Amniotic stem cell (primary cell): Measurements from ENCODE around the gene ADD1.

Experiments used
- DNase-seq: peaks from one replicate; lab custom pipeline; 2025; lab: John Stamatoyannopoulos, UW

ADD1 gene

DNA sequence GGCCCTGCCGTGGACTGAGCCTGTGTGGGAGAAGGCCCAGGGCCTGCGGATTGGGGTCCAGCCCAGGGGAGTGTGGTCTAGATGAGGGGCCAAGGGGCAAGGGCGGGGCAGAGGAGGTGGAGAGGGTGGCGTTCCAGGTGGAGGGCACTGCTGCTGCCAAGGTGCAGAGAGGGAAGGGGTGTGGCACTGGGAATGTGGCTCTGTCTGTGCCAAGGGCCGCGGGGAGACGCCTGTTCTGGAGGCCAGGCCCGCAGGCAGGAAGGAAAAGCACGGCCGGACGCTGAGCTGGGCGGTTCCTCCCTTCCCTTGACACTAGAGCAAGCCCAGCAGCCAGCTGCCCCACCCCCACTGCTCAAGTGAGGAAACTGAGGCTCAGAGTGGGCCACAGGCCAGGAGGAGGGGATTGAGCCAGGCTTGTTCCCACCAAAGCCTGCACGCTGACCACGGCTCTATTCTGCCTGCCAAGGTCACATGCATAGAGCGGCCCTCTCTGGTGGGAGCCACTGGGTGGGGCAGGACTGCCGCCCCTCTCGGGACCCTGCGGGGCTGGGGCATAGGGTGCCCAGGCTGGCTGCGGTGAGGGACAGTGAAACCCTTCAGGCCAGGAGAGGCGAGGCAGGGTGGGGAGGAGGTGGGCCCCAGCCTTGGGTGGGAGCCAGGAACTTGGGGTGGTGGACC is 37.8 kb upstream of the ADD1 start:
- no peak for DNase-seq

DNA sequence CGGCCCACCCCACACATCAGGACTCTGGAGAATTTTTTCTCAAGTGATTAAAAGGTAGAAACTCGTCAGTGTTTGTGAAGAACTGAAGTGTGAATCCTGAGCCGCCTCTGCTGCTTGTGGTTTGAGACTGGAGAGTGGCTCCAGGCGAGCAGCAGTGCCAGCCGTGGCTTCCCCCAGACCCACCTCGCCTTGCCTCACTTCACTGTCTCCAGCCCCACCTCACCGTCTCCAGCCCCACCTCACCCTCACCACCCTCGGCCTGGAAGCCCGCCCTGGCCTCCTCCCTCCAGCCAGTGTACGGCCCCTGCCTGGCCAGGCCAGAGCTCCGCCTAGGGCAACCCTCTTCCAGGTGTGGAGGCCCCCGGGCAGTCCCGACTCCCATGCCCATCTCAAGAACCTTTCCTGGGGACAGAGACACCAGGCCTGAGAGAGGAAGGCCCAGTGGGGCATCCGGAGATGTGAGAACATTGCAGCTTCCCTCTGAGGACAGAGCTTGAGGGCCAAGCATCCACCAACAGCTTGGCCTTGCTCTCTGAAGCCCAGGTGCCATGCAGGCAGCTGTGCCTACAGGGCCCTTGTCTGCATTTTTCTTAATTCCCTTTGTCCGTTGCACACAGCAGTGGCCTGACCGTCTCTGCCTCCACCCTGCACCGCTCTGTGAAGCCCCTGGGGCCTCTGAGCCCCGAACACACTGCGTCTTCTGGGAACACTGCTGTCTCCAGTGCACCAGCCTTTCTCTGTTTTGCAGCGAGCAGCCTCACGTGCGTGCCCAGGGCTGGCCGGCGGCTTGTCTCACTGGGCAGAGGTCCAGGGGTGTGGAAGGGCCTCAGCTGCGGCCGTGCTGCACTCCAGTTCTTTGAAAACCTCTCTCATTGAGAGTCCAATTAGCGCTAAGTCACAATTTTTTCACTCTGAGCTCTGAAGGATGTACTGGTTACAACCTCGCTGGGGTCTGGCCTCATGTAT is 37.0 kb upstream of the ADD1 start:
- DNase-seq = no peak

DNA sequence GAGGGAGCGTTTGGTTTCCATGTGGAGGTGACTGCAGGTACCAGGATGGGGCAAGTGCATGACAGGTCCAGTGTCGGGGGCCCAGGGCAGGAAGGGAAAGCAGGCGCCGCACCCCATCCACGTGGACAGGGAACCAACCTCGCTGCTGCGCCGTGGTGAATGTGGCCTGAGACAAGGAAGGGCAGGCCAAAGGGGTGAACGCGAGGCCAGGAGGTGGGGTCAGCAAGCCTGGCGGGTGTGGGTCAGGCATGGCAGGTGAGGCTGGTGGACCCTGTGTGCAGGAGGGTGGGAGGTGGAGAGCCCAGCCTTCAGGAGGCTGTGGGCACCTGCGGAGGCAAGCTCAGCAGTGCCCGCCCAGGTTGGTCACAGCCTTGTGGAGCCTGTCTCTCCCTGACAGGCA is 36.1 kb upstream of the ADD1 start:
- no peak for DNase-seq

DNA sequence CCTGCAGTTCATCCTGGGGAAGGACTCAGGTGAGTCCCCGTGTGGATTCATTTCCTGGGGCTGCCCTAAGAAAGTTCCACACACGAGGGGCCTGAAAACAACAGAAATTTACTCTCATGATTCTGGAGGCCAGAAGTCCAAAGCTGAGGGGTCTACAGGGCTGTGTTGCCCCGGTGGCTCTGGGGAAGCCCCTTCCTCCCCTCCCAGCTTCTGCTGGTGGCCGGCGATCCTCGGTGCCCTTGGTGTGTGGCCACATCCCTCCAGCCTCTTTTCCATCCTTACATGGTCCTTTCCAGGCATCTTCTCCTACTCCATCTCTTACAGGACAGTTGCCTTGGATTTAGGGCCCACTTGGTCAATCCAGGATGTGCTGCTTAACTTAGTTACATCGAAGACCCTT is 35.6 kb upstream of the ADD1 start:
- DNase-seq = no peak

DNA sequence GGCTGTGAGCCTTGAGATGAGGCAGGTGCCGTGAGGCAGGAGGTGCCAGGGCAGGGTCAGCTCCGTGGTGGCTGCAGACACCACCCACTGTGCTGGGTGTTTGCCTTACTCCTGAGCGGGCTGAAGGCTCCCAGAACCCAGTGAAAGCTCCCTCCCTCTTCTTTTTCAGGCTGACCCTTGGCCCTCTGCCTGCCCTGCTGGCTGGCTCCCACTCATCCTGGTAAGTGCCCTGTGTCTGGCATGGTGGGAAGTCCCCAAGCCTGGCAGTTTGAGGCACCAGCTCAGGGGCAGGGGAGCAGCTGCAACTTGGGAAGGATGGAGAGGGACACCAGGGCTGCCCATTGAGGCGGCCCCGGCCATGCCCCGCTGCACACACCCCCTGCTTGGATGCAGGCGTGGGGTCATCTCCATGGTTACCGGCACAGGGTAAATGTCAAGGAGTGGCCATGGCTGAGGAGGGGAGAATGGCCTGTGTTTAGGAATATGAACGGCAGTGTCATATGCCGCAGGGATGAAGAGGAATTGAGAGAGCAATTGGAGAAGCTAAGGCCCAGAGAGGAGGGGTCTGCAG is 33.9 kb upstream of the ADD1 start:
- no peak for DNase-seq

DNA sequence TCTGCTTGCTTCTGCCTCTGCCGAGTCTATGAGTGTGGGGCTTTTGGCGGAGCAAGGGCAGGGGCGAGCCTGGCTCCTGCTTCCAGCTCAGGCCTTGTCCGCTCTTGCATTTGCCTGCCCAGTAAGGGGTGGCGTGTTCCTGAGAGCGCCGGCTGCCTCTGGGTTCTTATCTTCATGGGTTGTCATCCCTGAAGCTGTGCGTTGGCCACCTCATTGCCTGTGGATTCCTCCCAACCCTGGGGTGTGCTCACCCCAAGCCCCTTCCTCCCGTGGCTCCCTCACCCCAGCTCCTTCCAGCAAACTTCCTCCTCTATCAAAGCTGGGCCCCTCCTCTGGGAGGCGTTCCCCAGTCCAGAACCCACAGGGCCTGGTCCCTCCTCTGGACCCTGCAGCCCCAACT is 33.3 kb upstream of the ADD1 start:
- DNase-seq = no peak

DNA sequence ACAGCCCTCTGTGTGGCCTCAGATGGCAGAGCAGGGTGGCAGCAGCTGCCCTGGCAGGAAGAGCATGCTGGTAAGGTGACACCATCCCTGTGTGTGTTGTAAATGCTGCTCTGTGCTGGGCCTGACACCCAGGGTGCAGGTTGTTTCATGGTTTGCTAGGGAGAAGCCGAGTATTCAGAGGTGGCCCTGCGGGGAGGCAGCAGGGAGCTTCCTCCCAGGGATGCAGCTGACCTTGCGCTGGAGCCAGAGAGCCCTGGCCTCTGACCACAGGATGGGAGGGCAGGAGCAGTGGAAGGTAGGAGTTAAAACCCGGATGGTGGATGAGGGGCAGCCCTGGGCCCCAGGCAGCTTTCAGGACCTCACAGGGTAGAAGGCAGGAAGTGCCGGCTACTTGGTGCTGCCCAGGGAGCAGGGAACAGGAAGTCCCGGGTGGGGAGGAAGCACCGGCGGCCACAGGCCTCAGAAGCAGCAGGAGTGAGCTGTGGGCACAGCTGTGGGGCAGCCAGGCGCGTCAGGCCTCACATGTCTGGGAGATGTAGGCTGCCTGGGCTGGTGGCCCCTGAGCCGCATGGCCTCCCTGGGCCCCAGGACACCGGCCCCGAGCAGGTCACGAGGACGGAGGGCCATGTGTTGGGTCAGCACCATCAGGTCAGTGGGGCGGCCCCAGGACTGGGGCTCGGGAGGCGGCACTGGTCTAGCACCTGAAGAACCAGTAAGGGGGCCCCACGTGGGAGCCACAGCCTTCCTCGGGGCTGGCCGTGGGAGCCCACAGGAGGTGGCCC is 31.6 kb upstream of the ADD1 start:
- DNase-seq = no peak

DNA sequence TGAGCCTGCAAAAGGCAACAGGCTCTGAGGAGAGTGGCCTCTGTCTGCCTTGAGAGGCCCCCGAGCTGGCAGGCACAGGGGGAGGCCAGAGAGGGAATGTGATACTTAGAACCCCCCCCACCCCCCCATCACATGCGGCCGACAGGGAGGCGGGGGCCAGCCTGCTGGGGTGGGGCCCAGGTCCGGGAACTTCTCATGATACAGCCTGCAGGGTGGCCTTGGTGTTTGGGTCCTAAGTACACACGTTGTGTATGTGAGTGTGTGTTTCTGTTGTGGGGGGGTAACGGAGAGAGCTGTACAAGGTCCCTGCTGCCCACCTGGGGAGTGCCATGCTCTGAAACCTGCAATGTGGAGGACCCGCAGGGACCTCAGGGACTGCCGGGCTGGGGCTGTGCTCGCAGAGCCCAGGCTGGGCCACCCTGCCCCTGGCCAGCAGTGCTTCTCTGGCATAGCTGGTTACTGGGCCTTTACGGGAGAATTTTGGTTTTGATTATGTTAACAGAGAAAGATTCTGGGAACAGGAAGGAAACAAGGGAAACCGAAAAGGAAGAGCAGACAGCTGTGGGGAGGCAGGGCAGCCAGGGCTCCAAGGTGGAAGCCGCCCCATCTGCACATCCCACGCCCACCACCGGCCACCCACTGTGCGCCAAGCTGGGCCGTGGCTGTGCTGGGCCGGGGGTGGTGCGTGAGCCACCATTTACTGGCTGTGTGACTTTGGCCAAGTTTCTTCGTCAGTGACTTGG is 30.9 kb upstream of the ADD1 start:
- DNase-seq = no peak

DNA sequence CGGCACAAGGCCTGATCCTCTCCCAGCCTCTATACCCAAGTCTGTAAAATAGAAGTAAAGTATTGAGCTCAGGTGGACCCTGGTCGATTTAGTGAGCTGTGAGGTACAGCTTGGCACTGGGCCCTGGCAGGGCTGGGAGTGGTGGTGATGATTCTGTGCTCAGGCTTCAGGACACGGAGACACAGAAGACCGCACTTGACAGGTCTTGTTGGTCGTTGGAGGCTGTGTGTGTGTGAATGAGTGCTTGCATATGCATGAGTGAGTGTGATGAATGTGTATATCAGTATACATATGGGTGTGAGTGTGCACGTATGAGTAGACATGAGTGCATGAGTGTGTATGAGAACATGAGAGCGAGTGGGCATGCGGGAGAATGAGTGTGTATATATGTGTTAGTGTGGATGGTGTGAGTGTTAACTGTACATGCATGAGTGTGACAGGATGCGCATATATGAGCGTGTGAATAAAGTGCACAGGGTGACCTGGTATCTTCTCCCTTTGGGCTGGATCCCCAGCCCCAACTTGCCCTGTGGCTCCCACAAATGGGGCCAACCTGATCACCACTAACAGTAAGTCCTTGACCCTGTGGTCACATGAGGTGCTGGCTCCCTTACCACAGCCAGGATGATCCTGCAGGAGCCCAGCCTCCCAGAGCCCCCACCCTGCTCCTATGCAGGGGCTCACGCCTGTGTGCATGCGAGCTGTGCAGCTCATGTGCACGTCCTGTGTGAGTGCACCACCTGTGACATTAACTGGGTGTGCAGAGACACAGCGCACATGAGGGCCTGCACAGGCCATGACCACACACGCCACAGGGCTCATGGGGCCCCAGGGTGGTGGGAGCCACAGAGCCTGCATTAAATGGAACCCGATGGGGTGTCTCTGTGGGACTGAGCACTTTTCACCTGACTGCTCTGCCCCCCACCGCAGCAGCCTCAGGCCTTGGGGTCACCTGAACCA is 29.9 kb upstream of the ADD1 start:
- DNase-seq = no peak

DNA sequence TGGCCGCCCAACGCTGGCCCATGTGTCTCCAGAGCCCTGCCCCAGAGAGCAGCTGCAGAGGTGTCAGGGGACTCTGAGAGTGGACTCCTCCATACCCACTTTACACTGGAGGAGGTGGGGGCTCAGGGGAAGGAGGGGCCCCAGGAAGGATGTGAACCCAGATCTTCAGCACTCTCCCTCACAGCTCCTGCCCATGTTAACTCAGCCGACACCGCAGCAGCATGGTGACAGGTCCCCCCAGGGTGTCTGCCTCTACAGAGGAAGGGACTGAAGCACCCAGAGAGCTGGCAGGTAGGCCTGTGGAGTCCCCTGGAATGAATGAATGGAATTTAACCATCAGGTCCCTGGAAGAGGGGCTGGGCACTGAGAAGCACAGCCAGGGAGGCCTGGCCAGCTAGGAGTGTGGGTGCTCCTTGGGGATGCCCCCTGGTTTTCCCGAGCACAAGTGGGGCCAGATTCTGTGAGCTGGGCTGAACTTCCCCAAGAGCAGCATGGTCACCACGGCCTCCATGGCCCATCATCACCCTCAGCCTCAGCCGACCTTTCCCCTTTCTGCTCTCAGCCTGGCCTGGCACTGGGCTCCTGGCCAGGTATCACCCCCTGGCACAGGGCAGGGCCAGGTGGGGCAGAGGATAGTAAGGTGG is 28.9 kb upstream of the ADD1 start:
- no peak for DNase-seq

DNA sequence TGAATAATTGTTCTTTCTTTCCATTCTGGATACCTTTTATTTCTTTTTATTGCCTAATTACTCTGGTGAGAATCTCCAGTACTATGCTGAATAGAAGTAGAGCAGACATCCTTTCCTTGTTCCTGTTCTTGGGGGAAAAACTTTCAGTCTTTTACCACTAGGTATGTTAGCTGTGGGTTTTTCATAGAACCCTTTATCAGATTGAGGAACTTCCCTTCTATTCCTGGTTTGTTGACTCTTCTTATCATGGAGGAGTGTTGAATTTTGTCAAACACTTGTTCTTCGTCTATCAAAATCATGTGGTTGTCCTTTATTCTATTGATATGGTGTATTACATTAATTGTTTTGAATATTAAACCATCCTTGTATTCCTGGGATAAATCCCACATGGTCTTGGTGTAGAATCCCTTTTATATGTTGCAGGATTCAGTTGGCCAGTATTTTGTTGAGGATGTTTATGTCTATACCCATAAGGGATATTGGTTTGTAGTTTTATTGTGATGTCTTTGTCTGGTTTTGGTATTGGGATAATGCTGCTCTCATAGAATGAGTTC is 27.2 kb upstream of the ADD1 start:
- DNase-seq = no peak

DNA sequence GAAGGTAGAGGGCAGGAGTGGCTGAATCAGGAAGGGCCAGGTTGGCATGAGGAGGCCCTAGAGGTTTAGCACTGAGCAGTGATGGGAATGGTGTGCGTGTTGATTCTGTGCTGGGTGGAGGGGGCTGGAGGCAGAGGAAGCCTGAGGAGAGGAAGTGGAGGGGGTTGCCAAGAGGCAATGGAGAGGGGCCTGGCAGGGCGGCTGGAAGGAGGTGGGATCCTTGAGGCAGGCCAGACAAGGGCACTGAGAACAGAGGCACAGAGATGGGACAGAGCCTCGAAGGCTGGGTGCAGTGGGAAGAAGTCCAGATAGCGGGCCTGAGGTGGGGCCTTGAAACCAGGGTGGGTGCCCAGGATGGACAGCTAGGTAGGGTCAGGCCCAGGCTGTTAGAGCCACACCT is 26.5 kb upstream of the ADD1 start:
- DNase-seq = no peak

DNA sequence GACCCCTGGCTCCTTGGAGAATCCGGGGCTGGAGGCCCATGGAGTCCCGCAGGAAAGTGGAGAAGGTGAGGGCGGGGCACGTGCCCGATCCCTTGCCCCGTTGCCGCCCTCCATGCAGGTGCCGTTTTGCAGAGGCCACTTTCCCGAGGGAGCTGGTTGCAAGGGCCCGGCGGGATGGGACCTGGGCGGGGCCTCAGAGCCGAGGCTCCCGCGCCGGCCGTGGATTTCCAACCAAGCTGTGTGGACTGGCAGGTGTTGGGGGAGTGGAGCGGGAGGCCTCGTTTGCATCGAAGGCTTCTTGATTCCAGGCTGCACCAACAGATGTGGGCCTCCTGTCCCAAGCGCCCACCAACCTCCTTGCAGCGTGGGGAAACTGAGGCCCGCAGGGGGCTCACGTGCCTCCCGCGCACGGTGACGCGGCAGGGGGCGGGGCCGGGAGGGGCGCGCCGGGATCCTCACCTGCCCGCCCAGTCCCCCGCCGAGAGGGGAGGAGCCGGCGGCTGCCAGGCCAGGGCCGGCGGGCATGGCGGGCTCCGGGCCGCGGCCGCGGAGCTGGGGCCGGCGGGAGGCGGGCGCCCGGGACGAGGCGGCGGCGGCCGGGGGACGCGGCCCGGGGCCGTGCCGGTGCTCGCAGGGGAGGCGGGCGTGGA is 25.8 kb upstream of the ADD1 start:
- no peak for DNase-seq

DNA sequence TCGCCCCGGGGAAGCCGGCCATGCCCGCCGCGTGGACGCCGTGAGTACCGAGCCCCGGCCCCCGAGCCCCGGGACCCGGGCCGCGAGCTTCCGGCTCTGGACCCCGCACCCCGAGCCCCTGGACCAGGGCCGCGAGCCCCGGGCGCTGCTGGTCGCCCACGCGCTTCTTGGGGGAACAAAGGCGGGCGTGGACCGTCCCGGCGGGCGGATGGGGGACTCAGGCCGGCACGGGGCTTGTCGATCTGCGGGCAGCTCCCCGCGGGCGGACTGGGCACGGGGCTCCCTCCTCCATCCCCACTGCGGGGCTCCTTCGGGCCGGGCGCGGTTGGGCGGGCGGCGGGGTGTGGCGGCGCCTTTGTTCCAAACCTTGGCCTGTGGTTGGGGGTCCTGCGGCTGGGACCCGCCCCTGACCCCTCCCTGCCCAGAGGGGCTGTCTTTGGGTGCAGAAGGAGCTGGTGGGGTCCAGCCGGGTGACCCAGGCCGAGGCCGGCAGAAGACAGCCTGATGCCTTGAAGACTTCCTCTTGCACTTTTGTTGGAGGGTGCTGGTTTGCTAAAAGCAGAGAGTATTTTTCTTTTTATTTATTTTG is 25.2 kb upstream of the ADD1 start:
- DNase-seq = no peak

DNA sequence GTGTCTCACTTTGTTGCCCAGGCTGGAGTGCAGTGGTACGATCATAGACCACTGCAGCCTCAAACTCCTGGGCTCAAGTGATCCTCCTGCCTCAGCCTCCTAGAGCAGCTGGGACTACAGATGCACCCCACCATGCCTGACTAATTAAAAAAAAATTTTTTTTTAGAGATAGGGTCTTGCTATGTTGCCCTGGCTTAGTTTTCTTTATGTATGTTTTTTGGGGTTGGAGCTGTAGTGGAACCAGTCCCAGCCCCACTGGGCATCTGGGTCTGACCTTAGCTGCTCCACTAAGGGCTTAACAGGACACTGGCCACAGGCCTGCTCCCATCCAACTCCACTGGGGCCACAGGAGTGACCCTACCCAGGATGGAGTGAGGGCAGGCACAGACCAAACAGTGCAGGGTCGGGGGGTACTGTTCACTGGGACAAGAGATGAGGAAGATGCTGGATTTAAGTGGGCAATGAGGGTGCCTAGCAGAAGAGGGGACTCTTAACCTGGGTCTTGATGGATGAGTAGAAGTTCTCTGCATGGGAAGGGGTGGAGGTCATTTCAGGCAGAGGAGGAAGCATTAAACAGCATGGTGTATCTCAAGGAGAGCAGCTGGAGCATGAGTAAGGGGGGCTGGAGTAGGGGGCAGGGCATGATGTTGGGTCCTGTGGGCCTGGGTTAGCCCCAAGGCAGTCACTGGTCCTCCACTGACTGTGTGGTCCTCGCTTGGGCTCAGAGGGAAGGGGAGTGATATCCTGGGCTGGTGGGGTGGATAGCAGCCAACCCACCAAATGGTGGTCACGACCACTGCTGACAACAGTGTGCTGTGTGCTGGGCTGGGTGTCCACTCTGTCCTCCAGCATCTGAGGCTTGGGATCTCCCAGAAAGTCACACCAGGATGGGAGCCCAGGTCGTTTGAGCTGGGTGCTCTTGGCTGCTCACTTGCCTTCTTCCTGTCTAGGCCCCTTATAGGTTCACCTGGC is 24.1 kb upstream of the ADD1 start:
- no peak for DNase-seq

DNA sequence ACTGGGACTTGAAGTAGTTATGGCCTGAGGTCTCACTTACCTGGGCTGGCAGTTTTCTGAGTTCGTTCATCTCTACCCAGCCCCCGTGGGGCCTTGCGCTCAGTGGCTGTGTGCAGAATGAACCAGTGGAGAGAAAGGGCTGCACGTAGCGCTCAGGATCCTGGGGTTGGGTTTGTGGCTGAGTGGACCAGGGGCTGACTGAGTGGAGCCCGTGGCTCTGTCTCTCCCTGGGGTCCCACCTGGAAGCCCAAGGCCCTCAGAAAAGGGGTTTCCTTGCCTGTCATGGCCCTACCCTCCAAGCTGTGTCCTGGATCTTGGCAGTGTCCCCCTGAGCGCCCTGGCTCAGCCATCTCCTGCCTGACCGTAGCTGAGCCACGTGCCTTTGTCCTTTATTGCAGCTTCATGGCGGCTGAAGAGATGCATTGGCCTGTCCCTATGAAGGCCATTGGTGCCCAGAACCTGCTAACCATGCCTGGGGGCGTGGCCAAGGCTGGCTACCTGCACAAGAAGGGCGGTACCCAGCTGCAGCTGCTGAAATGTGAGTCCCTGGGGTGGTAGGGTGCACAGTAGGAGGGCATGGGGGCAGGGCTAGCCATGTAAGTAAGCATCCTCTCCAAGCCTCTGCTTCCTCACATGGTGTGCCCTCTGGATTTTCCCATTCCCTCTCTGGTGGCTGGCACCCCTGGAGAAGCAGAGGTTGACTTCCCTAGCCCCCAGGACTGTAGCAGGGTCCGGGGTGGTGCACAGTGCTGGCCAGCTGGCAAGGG is 23.2 kb upstream of the ADD1 start:
- DNase-seq = no peak
